PFSK-1 (cell line): ENCODE results near the gene GSX1.

Source experiments
- FOXP2 ChIP-seq: optimal IDR thresholded peaks from 2 replicates; pipeline ENCODE3; 2011; ENCODE audit warnings: borderline replicate concordance, control low read depth, inconsistent platforms; ENCODE audit not compliant: insufficient read depth; ENCODE audit errors: extremely low read length, extremely low read depth
- POLR2AphosphoS5 ChIP-seq: IDR thresholded peaks from 2 replicates; pipeline ENCODE4 v1.6.1; 2012; ENCODE audit warnings: low read depth, mild to moderate bottlenecking, control low read depth, low read length, moderate library complexity
- REST ChIP-seq, 2 experiments: IDR thresholded peaks; 2 replicates each; pipeline versions ENCODE4 v1.6.1 to v1.8.0; 2011 to 2012; ENCODE audit warnings: low read depth in 2 of 2, low read length in 2 of 2, control low read depth in 1 of 2, inconsistent platforms in 1 of 2, mild to moderate bottlenecking in 1 of 2, moderate library complexity in 1 of 2; ENCODE audit not compliant: insufficient read depth in 1 of 2
- SIN3A ChIP-seq: IDR thresholded peaks from 2 replicates; pipeline ENCODE4 v1.6.1; 2012; ENCODE audit warnings: mild to moderate bottlenecking, low read length, moderate library complexity, borderline replicate concordance; ENCODE audit not compliant: insufficient read depth
- TAF1 ChIP-seq: IDR thresholded peaks from 2 replicates; pipeline ENCODE4 v1.6.1; 2012; ENCODE audit warnings: low read length, control low read depth, borderline replicate concordance; ENCODE audit not compliant: insufficient read depth

- TF ChIP-seq TAF1 (no peak), REST (IDR thresholded peaks at IDR 0.05; ENCODE audit: insufficient read depth in 1 of 2, low read depth in 2 of 2, low read length in 2 of 2) (no peak), POLR2AphosphoS5 (no peak), SIN3A (no peak), FOXP2 (no peak)
Observed at GRCh38 chr13:27775943-27776342, 16.3 kb upstream of the GSX1 start.
